Right kidney (tissue), 1 donor: ENCODE measurements around the gene ARHGAP40.
"Not testable (repeated sequence)": the region's sequence is repeated elsewhere in the genome, so short reads cannot be mapped to it uniquely, and the experiment has no call there.

Experiments
- DNase-seq: peaks from one replicate; pipeline ENCODE4 v3.0.0-alpha.2; 2016

ARHGAP40 gene

DNA sequence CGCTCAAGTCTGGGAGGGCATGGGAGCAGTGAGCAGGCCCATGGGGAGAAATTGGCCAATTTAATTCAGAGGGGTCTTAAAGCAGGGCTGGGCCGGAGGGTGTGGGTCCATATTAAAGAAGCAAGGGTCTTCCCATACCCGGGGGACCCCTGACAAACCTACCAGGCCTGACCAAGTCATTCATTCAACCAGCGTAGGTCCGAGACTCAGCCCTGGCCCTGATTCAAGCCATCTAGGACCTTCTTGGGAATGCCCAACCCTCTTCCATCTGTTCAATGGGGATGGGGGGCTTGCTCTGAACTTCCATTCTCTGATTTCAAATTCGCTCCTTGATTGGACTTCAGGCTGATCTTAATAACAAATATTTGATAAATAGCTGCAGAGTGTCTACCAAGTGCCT, 13.3 kb upstream of the ARHGAP40 start:
- DNase-seq, result no peak

- DNase-seq, result no peak
Observed at GRCh38 chr20:38589351-38589750, 12.3 kb upstream of the ARHGAP40 start.

DNA sequence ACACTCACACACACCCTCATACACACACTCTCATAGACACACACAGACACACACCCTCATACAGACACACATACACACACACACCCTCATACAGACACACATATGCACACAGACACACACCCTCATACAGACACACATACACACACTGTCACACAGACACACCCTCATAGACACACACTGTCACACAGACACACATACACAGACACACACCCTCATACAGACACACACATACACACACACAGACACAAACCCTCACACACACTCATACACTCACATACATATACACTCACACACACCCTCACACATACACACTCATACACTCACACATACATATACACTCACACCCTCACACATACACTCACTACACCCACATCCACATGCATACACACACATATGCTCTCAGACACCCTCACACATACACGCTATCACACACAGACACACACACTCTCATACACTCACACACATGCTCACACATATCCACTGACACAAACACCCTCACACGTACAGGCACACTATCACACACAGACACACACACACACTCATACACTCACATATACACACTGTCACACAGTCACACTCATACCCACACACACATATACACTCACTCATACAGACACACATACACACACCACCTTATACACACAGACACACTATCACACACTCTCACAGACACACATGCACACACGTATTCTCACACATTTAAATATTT, 11.5 kb upstream of the ARHGAP40 start:
- DNase-seq, result no peak

DNA sequence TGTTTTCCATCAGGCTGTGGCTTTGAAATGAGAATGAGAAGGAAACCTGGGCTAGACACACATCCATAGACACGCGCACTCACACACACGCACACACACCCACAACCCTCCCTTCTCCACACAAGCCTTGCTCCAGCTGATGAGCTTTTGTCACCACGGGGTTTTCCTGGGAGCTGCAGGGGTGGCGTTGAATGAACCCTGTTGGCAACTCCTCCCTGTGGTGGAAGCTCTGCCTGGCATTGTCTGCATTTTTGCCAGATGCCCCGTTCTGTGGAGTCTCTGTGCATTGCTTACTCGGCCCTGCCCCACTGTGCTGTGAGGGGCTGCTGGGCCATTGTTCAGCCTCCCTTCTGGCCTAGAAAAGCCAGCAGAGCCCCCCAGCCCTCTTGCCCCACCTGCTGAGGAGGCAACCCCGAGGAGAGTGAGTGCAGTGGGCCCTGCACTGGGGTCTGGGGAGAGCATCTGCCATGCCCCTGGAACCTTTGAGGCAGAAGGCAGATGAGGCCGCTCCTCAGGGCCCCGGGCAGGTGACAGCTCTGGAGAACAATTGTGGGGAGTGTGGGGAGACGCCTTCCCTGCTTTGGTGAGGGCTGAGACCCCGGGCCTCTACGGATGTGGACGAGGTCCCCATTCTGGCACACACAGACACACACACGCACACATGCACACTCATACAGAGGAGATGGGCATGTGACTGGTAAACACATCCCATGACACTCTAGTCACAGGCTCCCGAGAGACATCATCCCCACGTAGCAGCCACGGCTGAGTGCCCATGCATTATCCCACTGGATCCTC, 10.7 kb upstream of the ARHGAP40 start:
- no peak for DNase-seq

- DNase-seq, result no peak
Observed at GRCh38 chr20:38591474-38592410, 9.9 kb upstream of the ARHGAP40 start.

- not testable (repeated sequence) for DNase-seq
Observed at GRCh38 chr20:38592411-38592790, 9.2 kb upstream of the ARHGAP40 start.

DNA sequence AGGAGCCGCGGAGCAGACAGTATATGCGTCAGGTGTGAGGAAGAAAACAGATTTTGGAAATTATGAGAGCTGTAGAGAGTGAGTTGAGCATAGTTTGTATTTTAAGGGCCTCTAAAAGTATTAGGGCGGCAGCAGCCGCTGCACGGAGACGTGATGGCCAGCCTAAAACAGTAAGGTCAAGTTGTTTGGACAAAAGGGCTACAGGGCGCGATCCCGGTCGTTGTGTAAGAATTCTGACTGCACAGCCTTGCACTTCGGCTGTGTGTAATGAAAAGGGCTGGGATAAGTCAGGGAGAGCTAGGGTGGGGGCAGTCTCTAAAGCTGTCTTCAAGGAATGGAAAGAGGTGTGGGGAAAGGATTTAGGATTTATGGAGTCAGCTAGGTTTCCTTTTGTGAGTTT, 7.3 kb upstream of the ARHGAP40 start:
- DNase-seq, result not testable (repeated sequence)

DNA sequence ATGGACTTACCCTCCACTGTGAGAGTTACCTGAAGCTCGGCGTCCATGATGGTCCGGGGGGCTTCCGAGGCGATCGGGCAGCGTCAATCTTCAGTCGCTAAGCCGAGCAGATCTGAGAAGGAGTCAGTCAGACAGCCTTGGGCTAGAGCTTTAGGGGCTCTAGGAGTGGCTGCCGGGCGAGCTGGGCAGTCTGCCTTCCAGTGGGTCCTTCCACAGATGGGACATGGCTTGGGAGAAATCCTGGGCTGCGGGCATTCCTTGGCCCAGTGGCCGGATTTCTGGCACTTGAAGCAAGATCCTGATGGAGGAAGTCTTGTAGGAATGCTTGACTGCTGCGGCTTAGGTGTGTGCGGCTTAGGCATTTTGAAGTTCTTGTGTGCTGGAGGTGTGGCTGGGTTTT, 5.7 kb upstream of the ARHGAP40 start:
- DNase-seq, result not testable (repeated sequence)

DNA sequence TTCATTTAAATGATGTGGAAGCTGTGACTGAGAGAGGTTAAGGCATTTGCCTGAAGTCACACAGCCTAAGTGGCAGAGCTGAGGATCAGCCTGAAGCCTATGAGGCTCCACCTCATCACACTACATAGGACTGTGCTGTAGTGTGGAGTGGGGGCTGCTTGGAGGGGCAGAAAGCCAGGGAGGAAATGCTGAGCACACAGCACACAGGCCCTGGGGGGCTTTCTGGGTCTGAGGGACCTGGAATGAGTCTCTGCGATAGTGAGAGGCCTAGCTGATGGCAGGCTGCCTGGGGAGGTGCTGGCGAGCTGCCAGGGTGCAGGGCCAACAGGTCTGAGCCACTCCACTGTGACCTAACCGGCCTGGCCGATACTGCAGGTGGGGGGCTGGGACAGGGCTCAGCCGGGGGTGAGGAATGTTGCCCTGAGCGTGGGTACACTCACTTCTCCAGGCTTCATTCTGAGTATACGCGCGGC, 2.2 kb upstream of the ARHGAP40 start:
- no peak for DNase-seq

GRCh38 chr20:38600057-38600456, 1.6 kb upstream of the ARHGAP40 start:
- no peak for DNase-seq

DNA sequence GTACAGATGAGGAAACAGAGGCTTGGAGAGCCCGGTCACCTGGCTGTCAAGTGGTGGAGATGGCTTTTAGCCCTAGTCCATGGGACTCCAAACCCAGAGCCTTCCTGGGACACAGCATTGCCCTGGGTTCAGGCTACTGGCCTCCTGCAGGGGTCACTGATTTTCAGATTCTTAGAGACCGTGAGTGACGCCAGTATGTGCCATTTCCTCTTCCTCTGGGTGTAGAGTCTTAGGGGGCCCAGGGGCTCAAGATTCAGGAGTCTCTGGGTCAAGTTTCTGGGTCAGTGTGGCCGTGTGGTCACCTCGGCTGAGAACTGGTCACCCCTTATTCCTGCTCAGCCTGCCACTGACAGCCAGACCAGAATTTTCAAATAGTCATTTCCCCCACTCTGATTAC, 574 bp downstream of the ARHGAP40 start:
- DNase-seq, result no peak

GRCh38 chr20:38603286-38603685, 1.7 kb downstream of the ARHGAP40 start:
- no peak for DNase-seq

GRCh38 chr20:38604873-38605303, 3.3 kb downstream of the ARHGAP40 start:
- no peak for DNase-seq

- DNase-seq, result no peak
Observed at GRCh38 chr20:38607351-38607750, 5.7 kb downstream of the ARHGAP40 start.

- no peak for DNase-seq
Observed at GRCh38 chr20:38608188-38608587, 6.6 kb downstream of the ARHGAP40 start.

- no peak for DNase-seq
Observed at GRCh38 chr20:38609815-38610214, 8.2 kb downstream of the ARHGAP40 start.

DNA sequence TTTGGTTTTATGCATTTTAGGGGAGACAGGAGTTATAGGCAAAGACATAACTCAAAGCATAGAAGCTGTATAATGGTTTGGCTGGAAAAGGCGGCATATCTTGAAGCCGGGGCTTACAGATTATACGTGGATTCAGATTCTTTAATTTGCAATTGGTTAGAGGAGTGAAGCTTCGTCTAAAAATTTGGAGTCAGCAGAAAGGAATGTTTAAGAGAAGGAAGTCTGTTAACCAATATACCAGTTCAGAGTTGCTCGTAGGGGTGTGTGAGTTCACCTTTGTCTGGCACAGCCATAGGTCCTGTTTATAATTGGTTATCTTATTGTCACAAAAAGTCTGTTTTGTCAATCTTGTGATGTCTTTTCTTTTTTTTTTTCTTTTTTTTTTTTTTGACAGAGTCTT, 8.9 kb downstream of the ARHGAP40 start:
- DNase-seq, result no peak

DNA sequence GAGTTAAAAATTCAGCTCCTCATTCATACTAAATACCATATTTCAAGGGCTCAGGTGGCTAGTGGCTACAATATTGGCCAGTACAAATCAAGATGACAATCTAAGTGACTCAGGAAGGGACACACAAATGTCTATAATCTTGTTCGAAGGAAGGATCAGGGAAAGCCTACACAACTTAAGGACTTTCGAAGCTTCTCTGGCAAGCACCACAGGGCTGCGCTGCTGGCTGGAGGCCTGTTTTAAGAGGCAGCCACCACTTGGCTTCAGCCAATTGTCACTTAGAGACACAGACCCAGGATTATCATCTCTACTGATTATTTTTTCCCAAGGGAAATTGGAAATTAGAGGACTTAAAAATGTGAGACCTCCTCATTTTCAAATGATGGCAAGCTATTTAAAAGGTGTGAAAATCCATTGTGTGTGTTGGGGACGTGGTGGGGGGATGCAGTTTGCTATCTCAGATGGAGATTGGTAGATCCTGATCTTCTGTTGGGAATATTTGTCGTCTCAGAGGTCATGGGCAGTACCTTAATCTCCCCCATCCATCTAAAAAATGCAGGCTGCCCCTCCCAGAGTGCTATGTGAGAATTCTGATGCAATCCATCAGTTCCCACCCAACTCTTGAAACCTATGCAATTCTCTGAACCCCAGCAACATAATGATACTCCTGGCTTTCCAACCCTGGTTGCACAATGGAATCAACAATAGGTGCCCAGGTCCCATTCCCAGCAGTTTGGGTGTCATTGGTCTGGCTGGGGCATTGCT, 11.3 kb downstream of the ARHGAP40 start:
- DNase-seq, result no peak

DNA sequence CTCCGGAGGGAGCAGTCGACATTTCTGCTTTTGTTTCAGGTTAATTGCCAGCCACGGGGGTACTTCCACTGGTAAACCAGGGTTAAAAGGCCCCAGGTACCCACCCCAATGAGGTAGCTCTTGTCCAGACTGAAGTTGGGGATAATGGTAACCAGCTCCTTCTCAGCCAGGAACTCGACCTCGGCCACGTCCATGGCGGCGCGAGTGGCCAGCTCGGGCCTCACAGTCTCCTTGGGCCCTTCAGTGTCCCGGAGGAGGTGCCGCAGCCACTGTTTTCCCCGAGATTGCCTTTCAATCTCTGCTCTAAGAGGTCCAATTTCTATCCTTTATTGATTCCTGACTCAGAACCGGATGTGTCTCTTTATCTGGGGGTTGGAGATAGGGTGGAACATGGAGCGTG, 13.7 kb downstream of the ARHGAP40 start:
- DNase-seq, result no peak

GRCh38 chr20:38616457-38616856, 14.8 kb downstream of the ARHGAP40 start:
- no peak for DNase-seq

DNA sequence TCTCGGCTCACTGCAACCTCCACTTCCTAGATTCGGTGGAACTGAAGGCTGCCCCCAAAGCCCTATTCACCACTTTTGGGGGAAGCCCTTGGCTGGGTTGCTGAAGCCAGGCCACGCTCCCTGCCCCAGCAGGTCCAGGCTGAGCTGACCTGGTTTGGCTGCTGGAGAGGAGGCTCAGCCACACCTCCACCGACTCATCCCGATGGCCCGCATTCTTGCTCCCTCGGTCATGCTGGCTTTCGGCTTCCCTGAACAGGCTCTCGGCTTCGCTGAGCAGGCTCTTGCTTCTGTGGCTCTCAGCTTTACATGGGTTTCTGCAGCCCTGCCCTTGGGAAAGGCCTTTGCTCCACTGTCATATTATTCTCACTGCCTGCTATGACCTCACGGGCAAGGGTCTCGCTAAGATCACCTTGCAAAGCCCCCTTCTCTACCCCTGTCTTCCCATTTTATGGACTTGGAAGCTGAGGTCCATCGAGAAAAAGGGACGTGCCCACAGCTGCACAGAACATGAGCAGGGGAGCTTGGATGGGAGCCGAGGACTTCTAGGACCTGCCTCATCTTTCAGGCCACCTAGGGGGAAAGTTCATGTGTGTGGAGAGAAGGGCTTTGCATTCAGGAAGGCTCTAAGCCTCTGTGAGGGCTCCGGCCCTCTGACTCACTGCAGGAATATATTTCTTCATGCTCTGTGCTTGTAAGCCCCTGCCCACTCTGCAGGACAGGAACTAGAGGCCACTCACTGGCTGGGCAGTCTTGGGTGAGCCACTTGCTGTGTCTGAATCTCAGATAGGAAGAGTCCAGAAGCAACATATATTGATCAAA, 15.6 kb downstream of the ARHGAP40 start:
- DNase-seq, result no peak
